GM21576 (cell line): Measurements from ENCODE around the gene UGT1A5.
"Not testable (repeated sequence)": the region's sequence is repeated elsewhere in the genome, so short reads cannot be mapped to it uniquely, and the experiment has no call there.

ENCODE experiments used
- ATAC-seq: cut with Tn5 transposase; IDR thresholded peaks from one replicate; pipeline ENCODE4 v1.9.1; 2021; ENCODE audit warnings: mild to moderate bottlenecking, moderate library complexity; ENCODE audit not compliant: unreplicated experiment

UGT1A5 gene

DNA sequence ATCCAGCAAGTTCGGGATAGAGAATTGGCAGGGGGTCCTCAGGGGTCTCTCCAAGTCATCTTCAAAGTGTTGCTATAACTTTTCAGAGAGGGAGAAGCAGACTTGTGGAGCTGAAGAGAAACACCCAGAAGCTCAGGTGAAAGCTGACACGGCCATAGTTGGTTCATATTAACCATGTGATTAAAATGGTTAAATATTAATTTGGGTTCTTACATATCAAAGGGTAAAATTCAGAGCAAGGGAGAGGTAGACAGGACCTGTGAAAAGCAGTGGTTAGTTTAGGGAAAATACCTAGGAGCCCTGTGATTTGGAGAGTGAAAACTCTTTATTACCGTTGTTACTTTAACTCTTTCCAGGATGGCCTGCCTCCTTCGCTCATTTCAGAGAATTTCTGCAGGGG, 20.1 kb upstream of the UGT1A5 start, which contains the start of gene UGT1A6:
Gene UGT1A6, plus strand, starts transcription at position 243 of the 400 bp plus-strand sequence. Its CDS starts 115 bp downstream, at position 358.
- ATAC-seq: no peak

DNA sequence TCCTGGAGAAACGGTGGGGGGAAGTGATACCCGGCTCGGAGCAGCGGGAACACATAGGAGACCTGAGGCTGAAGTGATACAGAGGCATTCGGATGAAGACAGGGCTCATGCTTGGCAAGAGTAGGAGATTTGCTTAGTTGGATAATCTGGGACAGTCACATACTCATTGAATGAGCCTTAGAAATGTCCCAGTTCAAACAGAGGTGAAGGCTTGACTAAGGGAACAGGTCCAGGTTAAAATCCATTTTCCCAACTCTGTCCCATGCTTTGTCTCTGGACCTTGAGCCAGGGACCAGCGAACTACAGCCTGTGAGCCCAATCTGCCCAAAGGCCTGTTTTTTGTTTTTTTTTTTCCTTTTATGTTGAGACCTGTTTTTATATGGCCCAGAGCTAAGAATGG, 18.7 kb upstream of the UGT1A5 start:
- no peak for ATAC-seq

DNA sequence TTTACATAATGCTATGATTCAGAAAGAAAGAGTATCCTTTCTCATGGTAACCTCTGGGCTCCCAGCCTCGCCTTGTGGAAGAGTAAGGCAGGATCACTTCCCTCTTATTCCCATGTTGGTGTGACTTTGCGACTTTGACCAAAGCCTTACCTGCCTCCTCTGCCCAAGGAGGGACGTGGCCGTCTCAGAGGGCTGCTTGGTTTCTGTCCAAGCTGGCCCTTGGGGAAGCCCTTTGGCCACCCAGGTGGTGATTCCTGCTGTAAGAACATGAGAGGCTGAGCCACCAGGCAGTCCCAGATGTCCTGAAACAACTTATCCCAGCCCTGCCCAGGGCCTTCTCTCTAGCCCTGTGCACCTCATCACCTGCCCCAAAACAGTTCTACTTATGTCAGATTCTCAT, 14.0 kb upstream of the UGT1A5 start:
- ATAC-seq: no peak

- no peak for ATAC-seq
These were observed 13.2 kb upstream of the UGT1A5 start for GRCh38 chr2:233699424-233700027.

- ATAC-seq: no peak
These were observed 12.6 kb upstream of the UGT1A5 start for GRCh38 chr2:233700028-233700635.

GRCh38 chr2:233700842-233701241, 11.9 kb upstream of the UGT1A5 start:
- not testable (repeated sequence) for ATAC-seq

DNA sequence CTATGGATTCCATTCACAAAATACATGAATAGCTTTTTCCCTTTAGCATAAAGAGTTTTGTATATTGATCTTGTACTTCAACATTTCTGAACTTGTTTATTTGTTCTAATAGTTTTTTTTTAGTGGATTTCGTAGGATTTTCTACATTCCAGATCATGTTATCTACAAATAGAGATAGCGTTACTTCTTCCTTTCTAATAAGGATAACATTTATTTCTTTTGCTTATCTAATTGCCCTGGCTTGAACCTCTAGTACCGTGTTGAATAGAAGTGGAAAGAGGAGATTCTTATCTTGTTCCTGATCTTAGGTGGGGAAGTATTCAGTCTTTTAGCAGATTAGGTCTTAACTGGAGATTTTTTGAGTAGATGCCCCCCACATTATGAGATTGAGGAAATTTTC, 10.5 kb upstream of the UGT1A5 start:
- ATAC-seq: no peak

- no peak for ATAC-seq
These were observed 6.7 kb upstream of the UGT1A5 start for GRCh38 chr2:233705911-233706506.

DNA sequence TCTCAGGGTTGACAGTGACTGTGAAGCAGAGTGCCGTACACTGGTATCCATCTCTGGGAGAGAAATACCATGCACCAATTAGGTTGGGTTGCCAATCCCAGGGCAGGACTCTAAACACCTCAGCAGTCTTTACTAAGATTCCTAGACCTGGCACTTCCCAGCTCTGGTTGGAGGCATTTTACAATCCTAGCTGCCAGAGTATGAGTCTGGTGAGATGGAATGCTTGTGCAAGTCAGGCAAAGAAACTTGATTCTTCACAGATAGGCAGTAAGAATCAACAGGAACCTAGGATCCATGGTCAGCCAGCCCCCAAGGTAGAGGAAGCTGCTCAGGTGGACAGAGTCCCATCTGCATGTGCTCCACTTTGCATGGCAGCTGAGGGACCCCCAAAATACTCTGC, 6.0 kb upstream of the UGT1A5 start:
- no peak for ATAC-seq

GRCh38 chr2:233707940-233708644, 4.6 kb upstream of the UGT1A5 start:
- no peak for ATAC-seq

- no peak for ATAC-seq
These were observed 3.8 kb upstream of the UGT1A5 start for GRCh38 chr2:233708942-233709341.

- ATAC-seq: no peak
These were observed 1.2 kb upstream of the UGT1A5 start for GRCh38 chr2:233711312-233712008.

DNA sequence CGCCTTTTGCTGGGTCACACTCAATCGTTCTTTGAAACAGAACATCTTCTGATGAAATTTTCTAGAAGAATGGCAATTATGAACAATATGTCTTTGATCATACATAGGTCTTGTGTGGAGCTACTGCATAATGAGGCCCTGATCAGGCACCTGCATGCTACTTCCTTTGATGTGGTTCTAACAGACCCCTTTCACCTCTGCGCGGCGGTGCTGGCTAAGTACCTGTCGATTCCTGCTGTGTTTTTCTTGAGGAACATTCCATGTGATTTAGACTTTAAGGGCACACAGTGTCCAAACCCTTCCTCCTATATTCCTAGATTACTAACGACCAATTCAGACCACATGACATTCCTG, 532 bp downstream of the UGT1A5 start:
- ATAC-seq: no peak

DNA sequence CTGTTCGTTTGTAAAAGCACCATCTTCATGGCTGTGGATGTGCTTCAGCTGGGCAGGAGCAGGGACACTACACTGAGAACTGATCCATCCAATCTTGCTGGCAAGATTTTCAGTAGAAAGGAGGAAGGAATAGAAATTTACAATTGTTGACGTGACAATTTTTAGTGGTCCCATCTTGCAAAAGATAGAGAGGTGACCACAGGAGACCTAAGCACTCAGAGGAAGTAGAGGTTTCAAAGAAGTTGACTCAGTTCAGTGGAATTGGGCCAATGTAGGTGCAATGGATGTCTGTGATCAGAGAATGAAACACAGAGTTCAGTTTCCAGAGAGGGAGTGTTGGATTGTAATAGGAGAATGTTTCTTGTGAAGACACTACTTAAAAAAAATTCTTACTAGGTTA, 1.4 kb downstream of the UGT1A5 start:
- no peak for ATAC-seq

- no peak for ATAC-seq
These were observed 5.8 kb downstream of the UGT1A5 start, which contains the start of gene UGT1A4 for GRCh38 chr2:233718552-233718951. UGT1A4 (plus strand) TSS chr2:233718736; CDS start chr2:233718821, 85 bp downstream.

DNA sequence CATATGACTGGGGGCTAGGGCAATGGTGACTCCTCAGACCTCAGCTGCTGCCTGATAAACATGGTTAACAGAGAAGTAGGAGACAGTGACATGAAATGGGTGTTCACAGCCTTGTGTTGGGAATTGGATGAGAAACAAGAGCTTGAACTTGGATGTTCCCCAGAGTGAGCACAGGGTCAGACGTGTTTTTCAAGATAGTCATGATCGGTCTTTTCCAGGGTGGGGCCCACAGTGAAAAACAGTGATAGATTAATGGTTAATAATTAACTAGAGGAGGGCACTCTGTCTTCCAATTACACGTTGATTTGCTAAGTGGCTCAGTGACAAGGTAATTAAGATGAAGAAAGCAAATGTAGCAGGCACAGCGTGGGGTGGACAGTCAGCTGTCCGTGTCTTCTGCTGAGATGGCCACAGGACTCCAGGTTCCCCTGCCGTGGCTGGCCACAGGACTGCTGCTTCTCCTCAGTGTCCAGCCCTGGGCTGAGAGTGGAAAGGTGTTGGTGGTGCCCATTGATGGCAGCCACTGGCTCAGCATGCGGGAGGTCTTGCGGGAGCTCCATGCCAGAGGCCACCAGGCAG, 16.1 kb downstream of the UGT1A5 start, which contains the start of gene UGT1A3:
Gene UGT1A3, plus strand, starts transcription at position 320 of the 579 bp plus-strand sequence. Its CDS starts 85 bp downstream, at position 405.
- ATAC-seq: no peak

DNA sequence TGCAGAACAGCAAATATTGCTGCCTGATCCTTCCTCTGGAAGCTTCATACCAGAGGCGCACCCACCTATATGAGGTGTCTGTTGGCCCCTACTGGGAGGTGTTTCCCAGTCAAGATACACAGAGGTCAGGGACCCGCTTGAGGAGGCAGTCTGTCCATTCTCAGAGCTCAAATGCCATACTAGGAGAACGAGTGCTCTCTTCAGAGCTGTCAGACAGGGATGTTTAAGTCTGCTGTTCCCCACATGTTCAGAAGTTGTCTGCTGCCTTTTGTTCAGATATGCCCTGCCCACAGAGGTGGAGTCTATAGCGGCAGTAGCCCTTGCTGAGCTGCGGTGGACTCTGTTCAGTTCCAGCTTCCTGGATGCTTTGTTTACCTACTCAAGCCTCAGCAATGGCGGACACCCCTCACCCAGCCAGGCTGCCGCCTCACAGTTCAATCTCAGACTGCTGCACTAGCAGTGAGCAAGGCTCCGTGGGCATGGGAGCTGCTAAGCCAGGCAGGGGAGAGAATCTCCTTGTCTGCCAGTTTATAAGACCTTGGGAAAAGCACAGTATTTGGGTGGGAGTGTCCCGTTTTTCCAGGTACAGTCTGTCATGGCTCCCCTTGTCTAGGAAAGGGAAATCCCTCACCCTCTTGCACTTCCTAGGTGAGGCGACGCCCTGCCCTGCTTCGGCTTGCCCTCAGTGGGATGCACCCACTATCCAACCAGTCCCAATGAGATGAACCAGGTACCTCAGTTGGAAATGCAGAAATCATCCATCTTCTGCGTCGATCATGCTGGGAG, 24.4 kb downstream of the UGT1A5 start:
- not testable (repeated sequence) for ATAC-seq

- no peak for ATAC-seq
These were observed 28.2 kb downstream of the UGT1A5 start for GRCh38 chr2:233740870-233741269.

- no peak for ATAC-seq
These were observed 31.0 kb downstream of the UGT1A5 start for GRCh38 chr2:233743464-233744259.
